HepG2 (cell line): ENCODE data around the gene NUP54.

Source experiments
- JUN ChIP-seq: sonication (generic); formaldehyde crosslinking; IDR thresholded peaks from 2 replicates; pipeline ENCODE4 v1.4.0; 2020; ENCODE audit warnings: mild to moderate bottlenecking, missing genetic modification reagents
- TAF1 ChIP-seq: sonication (generic); formaldehyde crosslinking; IDR thresholded peaks from 2 replicates; pipeline ENCODE4 v1.4.0; 2020; ENCODE audit warnings: missing genetic modification reagents
- TF ChIP-seq, protein P1 (sequence below): sonication (generic); formaldehyde crosslinking; IDR thresholded peaks from 2 replicates; pipeline ENCODE4 v1.4.0; 2020; ENCODE audit warnings: missing genetic modification reagents, mild to moderate bottlenecking, borderline replicate concordance
- TF ChIP-seq, protein P2 (sequence below): IDR thresholded peaks from 2 replicates; pipeline ENCODE4 v1.4.0; 2020; ENCODE audit warnings: mild to moderate bottlenecking, missing genetic modification reagents

- TF ChIP-seq TAF1 (CRISPR knock-in tag) = no peak
- TF ChIP-seq, protein P1, sequence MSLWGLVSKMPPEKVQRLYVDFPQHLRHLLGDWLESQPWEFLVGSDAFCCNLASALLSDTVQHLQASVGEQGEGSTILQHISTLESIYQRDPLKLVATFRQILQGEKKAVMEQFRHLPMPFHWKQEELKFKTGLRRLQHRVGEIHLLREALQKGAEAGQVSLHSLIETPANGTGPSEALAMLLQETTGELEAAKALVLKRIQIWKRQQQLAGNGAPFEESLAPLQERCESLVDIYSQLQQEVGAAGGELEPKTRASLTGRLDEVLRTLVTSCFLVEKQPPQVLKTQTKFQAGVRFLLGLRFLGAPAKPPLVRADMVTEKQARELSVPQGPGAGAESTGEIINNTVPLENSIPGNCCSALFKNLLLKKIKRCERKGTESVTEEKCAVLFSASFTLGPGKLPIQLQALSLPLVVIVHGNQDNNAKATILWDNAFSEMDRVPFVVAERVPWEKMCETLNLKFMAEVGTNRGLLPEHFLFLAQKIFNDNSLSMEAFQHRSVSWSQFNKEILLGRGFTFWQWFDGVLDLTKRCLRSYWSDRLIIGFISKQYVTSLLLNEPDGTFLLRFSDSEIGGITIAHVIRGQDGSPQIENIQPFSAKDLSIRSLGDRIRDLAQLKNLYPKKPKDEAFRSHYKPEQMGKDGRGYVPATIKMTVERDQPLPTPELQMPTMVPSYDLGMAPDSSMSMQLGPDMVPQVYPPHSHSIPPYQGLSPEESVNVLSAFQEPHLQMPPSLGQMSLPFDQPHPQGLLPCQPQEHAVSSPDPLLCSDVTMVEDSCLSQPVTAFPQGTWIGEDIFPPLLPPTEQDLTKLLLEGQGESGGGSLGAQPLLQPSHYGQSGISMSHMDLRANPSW (CRISPR knock-in tag) = no peak
- TF ChIP-seq, protein P2, sequence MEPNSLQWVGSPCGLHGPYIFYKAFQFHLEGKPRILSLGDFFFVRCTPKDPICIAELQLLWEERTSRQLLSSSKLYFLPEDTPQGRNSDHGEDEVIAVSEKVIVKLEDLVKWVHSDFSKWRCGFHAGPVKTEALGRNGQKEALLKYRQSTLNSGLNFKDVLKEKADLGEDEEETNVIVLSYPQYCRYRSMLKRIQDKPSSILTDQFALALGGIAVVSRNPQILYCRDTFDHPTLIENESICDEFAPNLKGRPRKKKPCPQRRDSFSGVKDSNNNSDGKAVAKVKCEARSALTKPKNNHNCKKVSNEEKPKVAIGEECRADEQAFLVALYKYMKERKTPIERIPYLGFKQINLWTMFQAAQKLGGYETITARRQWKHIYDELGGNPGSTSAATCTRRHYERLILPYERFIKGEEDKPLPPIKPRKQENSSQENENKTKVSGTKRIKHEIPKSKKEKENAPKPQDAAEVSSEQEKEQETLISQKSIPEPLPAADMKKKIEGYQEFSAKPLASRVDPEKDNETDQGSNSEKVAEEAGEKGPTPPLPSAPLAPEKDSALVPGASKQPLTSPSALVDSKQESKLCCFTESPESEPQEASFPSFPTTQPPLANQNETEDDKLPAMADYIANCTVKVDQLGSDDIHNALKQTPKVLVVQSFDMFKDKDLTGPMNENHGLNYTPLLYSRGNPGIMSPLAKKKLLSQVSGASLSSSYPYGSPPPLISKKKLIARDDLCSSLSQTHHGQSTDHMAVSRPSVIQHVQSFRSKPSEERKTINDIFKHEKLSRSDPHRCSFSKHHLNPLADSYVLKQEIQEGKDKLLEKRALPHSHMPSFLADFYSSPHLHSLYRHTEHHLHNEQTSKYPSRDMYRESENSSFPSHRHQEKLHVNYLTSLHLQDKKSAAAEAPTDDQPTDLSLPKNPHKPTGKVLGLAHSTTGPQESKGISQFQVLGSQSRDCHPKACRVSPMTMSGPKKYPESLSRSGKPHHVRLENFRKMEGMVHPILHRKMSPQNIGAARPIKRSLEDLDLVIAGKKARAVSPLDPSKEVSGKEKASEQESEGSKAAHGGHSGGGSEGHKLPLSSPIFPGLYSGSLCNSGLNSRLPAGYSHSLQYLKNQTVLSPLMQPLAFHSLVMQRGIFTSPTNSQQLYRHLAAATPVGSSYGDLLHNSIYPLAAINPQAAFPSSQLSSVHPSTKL (CRISPR knock-in tag) = no peak
- TF ChIP-seq JUN (CRISPR knock-in tag) = no peak
Measured at GRCh38 chr4:76125816-76126215, 22.4 kb downstream of the NUP54 start.
